Thyroid gland (tissue), 4 donors: Measurements from ENCODE around the gene ACOX2.

Experiments
- CTCF ChIP-seq, 6 experiments: fragments of 200-600 bp in 3 of 6; fragments of 450-650 bp in 3 of 6; sonication (generic) in 3 of 6; IDR thresholded peaks; one replicate each; pipeline ENCODE4 v1.5.1; 2016 to 2019; ENCODE audit warnings: antibody characterized with exemption in 6 of 6, mild to moderate bottlenecking in 2 of 6, inconsistent platforms in 1 of 6, moderate library complexity in 1 of 6
- POLR2A ChIP-seq, 2 donors: fragments of 450-650 bp; IDR thresholded peaks; one replicate each; pipeline ENCODE4 v1.6.1; 2017; ENCODE audit warnings: antibody characterized with exemption in 2 of 2, mild to moderate bottlenecking in 2 of 2, moderate library complexity in 1 of 2

GRCh38 chr3:58487140-58487886 lies 49.7 kb downstream of the ACOX2 start:
- TF ChIP-seq CTCF (IDR thresholded peaks at IDR 0.05) (no peak), POLR2A (IDR thresholded peaks at IDR 0.05) (no peak)
